Astrocyte of the cerebellum (primary cell): ENCODE data around the gene TRIM2.

Experiments used
- DNase-seq: peaks from one replicate; pipeline ENCODE4 v3.0.0-alpha.2; 2011; ENCODE audit warnings: low read depth
- H3K4me3 ChIP-seq: 2 replicates; pipeline ENCODE4 v1.5.1; 2011; ENCODE audit warnings: mild to moderate bottlenecking, low read depth, low read length, moderate library complexity
- in situ Hi-C: cut with HindIII; loops from 2 replicates; pipeline ENCODE4 v1.10.0; 2017; ENCODE audit warnings: low sequenced_read_pairs
- TF ChIP-seq, protein P1 (sequence below): IDR thresholded peaks from 2 replicates; pipeline ENCODE4 v1.5.1; 2012; ENCODE audit warnings: low read length, low read depth, moderate library complexity, mild to moderate bottlenecking; ENCODE audit errors: missing control alignments

Gene TRIM2

GRCh38 chr4:153324046-153324445 lies 119.8 kb downstream of the TRIM2 start:
- TF ChIP-seq, protein P1, sequence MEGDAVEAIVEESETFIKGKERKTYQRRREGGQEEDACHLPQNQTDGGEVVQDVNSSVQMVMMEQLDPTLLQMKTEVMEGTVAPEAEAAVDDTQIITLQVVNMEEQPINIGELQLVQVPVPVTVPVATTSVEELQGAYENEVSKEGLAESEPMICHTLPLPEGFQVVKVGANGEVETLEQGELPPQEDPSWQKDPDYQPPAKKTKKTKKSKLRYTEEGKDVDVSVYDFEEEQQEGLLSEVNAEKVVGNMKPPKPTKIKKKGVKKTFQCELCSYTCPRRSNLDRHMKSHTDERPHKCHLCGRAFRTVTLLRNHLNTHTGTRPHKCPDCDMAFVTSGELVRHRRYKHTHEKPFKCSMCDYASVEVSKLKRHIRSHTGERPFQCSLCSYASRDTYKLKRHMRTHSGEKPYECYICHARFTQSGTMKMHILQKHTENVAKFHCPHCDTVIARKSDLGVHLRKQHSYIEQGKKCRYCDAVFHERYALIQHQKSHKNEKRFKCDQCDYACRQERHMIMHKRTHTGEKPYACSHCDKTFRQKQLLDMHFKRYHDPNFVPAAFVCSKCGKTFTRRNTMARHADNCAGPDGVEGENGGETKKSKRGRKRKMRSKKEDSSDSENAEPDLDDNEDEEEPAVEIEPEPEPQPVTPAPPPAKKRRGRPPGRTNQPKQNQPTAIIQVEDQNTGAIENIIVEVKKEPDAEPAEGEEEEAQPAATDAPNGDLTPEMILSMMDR: no peak
- no peak for DNase-seq
- no peak overlapping the region for H3K4me3 ChIP-seq
- in situ Hi-C loops: no loop called here

- in situ Hi-C loops: no loop called here
- TF ChIP-seq, protein P1: no peak
- H3K4me3 ChIP-seq: no peak overlapping the region
- no peak for DNase-seq
Observed at GRCh38 chr4:153325558-153325957, 121.3 kb downstream of the TRIM2 start.

DNA sequence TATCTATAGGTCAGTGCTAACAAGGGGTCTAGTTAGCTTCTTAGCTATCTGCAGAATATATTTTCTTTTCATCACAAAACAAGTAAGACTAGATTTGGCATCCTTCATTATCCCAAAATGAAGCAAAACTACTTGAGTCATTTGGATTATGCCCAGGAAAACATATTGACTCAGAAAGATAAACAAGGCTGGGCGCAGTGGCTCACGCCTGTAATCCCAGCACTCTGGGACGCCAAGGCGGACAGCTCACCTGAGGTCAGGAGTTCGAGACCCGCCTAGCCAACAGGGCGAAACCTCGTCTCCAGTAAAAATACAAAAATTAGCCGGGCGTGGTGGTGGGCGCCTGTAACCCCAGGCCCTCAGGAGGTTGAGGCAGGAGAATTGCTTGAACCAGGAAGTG lies 122.3 kb downstream of the TRIM2 start:
- DNase-seq: no peak
- TF ChIP-seq, protein P1: no peak
- in situ Hi-C loops: no loop called here
- H3K4me3 ChIP-seq: no peak overlapping the region

DNA sequence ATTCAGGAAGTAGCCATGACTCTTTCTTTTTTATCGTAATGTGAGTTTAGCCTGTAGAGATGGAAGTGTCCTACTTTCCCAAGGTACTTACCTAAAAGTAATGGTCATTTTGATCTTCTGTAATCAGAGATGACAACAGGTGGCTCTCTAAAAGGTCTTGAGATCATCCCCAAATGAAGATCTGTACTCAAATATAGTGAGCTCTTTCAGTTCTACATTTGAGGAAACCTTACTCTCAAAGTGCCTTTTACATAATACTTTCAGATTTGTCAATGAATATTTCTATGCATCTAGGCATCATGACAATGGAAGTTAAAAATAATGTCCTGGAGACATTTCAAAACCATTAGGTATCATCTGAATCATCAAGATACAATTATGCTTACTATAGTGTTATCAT lies 123.0 kb downstream of the TRIM2 start:
- H3K4me3 ChIP-seq: no peak overlapping the region
- no peak for DNase-seq
- in situ Hi-C loops: no loop called here
- TF ChIP-seq, protein P1: no peak

DNA sequence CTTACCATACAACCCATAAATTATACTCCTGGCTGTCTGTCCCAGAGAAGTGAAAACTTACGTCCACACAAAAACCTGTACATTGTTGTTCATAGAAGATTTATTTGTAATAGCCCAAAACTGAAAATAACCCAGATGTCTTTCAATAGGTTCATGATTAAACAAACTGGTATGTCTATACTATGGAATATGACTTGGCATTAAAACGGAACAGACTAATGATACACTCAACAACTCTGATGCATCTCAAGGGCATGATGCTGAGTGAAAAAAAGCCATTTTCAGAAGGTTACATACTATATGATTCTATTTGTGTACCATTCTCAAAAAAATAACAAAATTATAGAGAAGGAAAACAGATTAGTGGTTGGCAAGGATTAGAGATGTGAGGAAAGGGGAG lies 128.7 kb downstream of the TRIM2 start:
- TF ChIP-seq, protein P1: no peak
- DNase-seq: no peak
- no peak overlapping the region for H3K4me3 ChIP-seq
- in situ Hi-C loops: no loop called here

DNA sequence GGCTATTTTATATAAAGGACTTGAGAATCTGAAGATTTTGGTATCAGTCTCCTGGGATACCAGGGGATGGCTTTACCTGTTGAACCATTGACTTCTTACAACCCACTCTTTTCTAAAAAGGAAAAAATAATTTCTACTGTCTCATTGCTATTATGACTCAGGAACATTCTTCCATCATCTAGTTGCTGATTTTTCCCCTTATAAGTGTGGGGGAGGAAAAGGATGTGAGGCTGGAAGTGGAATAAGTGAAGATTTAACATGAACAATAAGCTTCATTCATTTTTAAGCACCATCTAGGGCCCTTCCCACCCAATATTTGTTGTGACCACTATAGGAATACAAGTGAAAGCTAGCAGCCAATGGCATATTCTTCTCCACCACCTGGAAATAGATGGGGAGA lies 129.6 kb downstream of the TRIM2 start:
- DNase-seq: no peak
- in situ Hi-C loops: no loop called here
- TF ChIP-seq, protein P1: no peak

DNA sequence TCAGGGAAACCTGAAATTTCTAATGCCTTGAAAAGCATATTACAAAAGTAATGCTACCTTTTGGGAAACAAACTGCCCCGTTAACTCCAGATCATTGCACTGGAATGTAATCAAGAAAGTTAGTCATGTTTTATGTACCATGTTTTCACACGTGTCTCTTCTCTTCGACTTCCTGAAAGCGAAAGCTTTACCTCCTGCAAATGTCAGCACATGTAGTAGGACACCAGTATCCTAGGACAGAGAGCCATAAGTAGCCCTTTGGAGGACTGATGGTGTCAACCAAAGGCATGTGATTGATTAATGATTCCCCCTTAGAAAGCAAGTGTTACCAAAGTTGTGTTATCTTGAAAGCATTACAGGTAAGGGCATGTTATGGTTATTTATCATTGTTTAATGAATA lies 131.4 kb downstream of the TRIM2 start:
- in situ Hi-C loops: no loop called here
- no peak for DNase-seq
- H3K4me3 ChIP-seq: no peak overlapping the region
- TF ChIP-seq, protein P1: no peak

More for the DNA sequence above, 129.6 kb downstream of the TRIM2 start:
- H3K4me3 ChIP-seq: no peak overlapping the region
